ENCODE measurements around the gene ARFGEF2.
"Not testable (repeated sequence)": the region's sequence is repeated elsewhere in the genome, so short reads cannot be mapped to it uniquely, and the experiment has no call there.

Gene ARFGEF2

DNA sequence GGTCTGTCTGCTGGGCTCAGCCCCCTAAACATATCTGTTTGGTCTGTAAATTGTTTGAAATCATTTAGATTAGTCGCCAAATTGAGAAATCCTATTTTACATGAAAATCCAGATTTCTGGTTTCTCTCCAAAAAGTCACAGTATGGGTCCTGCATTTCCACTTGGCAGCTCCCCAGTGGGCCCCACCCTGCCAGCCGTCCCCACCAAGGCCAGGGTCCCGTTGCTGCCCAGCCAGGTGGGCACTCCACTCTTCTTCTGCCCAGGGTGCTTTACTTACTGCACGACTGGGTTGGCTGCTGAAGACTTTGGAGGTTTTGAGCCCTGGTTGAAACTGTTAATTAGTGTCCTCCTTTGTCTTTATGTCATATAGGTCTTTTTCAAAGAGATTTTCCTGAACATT, 50.4 kb downstream of the ARFGEF2 start:
- no peaks in the 10 kb centered on the region for H3K27me3 ChIP-seq (ENCODE audit: insufficient read depth, low read depth, severe bottlenecking)
- TF ChIP-seq, protein P1, sequence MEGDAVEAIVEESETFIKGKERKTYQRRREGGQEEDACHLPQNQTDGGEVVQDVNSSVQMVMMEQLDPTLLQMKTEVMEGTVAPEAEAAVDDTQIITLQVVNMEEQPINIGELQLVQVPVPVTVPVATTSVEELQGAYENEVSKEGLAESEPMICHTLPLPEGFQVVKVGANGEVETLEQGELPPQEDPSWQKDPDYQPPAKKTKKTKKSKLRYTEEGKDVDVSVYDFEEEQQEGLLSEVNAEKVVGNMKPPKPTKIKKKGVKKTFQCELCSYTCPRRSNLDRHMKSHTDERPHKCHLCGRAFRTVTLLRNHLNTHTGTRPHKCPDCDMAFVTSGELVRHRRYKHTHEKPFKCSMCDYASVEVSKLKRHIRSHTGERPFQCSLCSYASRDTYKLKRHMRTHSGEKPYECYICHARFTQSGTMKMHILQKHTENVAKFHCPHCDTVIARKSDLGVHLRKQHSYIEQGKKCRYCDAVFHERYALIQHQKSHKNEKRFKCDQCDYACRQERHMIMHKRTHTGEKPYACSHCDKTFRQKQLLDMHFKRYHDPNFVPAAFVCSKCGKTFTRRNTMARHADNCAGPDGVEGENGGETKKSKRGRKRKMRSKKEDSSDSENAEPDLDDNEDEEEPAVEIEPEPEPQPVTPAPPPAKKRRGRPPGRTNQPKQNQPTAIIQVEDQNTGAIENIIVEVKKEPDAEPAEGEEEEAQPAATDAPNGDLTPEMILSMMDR (IDR thresholded peaks at IDR 0.05; ENCODE audit: low read depth, low read length) = no peak
- H3K36me3 ChIP-seq = peaks cover 60% of the 10 kb centered on the region
- H3K27ac ChIP-seq = no peak overlapping the region
- no peak overlapping the region for H3K4me3 ChIP-seq (ENCODE audit: low read depth, low read length)
- no peak for DNase-seq
- no peaks in the 10 kb centered on the region for H3K9me3 ChIP-seq (ENCODE audit: severe bottlenecking)

DNA sequence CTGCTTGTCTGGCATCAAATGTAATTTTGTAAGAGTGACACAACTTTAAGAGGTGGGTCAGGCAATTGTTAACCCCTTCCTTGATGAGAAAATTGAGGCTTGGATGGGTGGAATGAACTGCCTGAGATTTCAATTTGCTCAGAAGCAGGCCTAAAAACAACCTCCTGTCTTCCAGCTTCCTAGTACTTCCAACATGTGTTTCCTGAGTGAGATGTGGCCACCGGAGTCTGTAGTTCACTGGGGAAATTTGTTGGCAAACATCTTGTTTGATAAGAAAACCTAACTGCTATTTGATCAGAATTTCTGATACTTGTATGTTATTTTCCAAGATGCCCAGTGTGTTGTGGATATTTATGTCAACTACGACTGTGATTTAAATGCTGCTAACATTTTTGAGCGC, 51.3 kb downstream of the ARFGEF2 start:
- H3K36me3 ChIP-seq = peaks cover 60% of the 10 kb centered on the region
- TF ChIP-seq, protein P1 (IDR thresholded peaks at IDR 0.05; ENCODE audit: low read depth, low read length) = no peak
- DNase-seq = no peak
- no peaks in the 10 kb centered on the region for H3K27me3 ChIP-seq (ENCODE audit: insufficient read depth, low read depth, severe bottlenecking)
- H3K4me3 ChIP-seq (ENCODE audit: low read depth, low read length) = no peak overlapping the region
- H3K9me3 ChIP-seq (ENCODE audit: severe bottlenecking) = no peaks in the 10 kb centered on the region
- H3K27ac ChIP-seq = no peak overlapping the region

DNA sequence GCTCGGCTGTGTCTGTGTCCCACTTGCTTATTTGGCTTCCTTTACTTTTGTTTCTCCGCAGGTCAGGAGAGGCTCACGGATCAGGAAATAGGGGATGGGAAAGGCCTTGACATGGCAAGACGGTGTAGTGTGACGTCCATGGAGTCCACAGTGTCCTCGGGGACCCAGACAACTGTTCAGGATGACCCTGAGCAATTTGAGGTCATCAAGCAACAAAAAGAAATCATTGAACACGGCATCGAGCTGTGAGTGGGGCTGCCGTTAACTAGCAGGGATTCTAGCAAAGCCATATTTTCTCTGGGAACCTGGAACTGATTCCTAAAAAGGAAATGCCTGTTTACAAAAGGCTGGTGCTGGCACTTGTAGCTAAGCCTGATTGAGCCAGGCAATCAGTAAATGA, 54.4 kb downstream of the ARFGEF2 start:
- H3K4me3 ChIP-seq (ENCODE audit: low read depth, low read length) = no peak overlapping the region
- no peaks in the 10 kb centered on the region for H3K9me3 ChIP-seq (ENCODE audit: severe bottlenecking)
- H3K27ac ChIP-seq = no peak overlapping the region
- H3K27me3 ChIP-seq (ENCODE audit: insufficient read depth, low read depth, severe bottlenecking) = no peaks in the 10 kb centered on the region
- DNase-seq = no peak
- TF ChIP-seq, protein P1 (IDR thresholded peaks at IDR 0.05; ENCODE audit: low read depth, low read length) = no peak
- H3K36me3 ChIP-seq = peaks cover 41% of the 10 kb centered on the region

DNA sequence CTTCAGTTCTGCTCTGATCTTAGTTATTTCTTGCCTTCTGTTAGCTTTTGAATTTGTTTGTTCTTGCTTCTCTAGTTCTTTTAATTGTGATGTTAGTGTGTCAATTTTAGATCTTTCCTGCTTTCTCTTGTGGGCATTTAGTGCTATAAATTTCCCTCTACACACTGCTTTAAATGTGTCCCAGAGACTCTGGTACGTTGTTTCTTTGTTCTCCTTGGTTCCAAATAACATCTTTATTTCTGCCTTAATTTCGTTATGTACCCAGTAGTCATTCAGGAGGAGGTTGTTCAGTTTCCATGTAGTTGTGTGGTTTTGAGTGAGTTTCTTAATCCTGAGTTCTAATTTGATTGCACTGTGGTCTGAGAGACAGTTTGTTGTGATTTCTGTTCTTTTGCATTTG, 58.5 kb downstream of the ARFGEF2 start:
- H3K27ac ChIP-seq; H3K4me3 ChIP-seq (ENCODE audit: low read depth, low read length): not testable (repeated sequence)
- H3K36me3 ChIP-seq = peaks cover 38% of the 10 kb centered on the region

DNA sequence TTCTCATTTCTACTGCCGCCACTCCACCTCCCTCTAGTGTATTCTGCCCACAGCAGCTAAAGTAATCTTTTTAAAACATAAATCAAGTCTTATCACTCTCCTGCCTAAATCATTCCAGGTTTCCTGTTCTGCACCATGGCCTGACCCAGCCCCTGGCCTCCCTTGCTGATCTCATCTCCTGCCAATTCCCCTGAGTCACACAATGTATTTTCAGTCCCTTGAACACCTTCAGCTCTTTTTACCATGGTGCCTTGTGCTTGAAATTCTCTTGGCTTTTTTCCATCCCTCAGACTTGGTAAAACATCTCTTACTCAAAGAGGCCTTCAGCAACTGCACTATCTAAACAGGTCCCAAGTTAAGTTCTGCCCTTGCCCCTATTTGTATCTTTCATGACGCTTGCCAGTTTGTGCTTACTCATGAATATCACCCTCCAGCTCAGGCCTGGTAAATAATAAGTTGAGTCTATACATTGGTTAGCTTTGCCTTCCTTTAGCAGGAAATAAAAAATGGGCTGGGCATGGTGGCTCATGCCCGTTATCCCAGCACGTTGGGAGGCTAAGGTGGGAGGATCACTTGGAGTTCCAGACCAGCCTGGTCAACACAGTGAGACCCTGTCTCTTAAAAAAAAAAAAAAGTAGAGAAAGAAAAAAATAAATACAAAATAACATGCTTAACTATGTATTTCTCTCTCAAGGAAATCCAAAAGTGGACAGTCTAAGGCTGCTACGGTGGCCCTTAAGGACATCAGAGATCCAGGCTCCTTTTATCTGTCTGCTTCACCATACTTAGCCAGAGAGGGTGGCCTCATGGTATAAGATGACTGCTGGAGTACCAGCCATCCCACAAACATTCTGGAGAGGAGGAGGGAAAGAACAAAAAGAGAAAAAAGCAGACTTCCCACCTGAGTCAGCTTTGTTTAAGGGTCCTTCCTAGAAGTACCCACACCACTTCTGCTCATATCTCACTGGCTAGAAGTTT, 62.2 kb downstream of the ARFGEF2 start:
- Histone ChIP-seq H3K4me3 (ENCODE audit: low read depth, low read length) (no peak overlapping the region), H3K27me3 (ENCODE audit: insufficient read depth, low read depth, severe bottlenecking) (no peaks in the 10 kb centered on the region), H3K9me3 (ENCODE audit: severe bottlenecking) (no peaks in the 10 kb centered on the region), H3K27ac (no peak overlapping the region), H3K36me3 (peaks cover 53% of the 10 kb centered on the region)
- TF ChIP-seq, protein P1 (IDR thresholded peaks at IDR 0.05; ENCODE audit: low read depth, low read length) = no peak
- no peak for DNase-seq

More for the DNA sequence above, 58.5 kb downstream of the ARFGEF2 start:
- DNase-seq; H3K27me3 ChIP-seq (ENCODE audit: insufficient read depth, low read depth, severe bottlenecking); H3K9me3 ChIP-seq (ENCODE audit: severe bottlenecking): not testable (repeated sequence)

DNA sequence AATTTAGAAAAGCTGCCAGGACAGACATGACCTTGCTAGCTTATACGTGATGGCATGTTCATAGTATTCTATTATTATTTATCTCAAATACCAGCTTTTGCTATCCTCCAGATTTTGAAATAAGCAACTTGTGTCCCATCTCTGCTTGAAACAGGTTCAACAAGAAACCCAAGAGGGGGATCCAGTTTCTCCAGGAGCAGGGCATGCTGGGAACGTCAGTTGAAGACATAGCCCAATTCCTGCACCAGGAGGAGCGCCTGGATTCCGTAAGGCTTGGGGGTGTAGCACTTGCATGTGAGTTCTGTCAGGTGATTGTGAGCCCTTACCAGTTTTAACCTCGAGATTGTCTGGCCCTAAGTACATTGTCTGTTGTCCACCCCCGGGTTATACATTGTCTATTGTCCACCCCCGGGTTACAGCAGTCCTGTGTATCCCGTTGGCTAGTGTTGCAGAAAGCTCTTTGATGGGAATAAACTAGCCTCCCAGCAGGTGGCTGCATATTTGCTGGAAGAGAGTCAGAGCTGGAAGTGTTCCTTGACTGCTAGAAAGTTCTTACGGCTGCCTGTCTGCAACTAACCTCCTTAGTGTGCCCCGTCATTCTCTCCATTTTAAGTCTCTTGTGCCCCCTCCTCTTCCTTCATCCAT, 63.2 kb downstream of the ARFGEF2 start:
- Histone ChIP-seq H3K27ac (no peak overlapping the region), H3K36me3 (peaks cover 63% of the 10 kb centered on the region), H3K4me3 (ENCODE audit: low read depth, low read length) (no peak overlapping the region), H3K27me3 (ENCODE audit: insufficient read depth, low read depth, severe bottlenecking) (no peaks in the 10 kb centered on the region), H3K9me3 (ENCODE audit: severe bottlenecking) (no peaks in the 10 kb centered on the region)
- TF ChIP-seq, protein P1 (IDR thresholded peaks at IDR 0.05; ENCODE audit: low read depth, low read length) = no peak
- no peak for DNase-seq

Measured in WERI-Rb-1 (cell line).